Fibroblast of skin of left quadriceps (primary cell): ENCODE measurements around the gene OR5K4.

Source experiments
- DNase-seq, 2 experiments: peaks; one replicate each; pipeline ENCODE4 v3.0.0-alpha.2; 2013; ENCODE audit warnings: low read depth in 2 of 2

The OR5K4 gene

GRCh38 chr3:98353554-98353953 is at the start of gene OR5K4:
Gene OR5K4, plus strand, starts transcription at chr3:98353854. Its CDS starts 0 bp downstream, at chr3:98353854.
- DNase-seq, result no peak

GRCh38 chr3:98322101-98322500 is 31.6 kb upstream of the OR5K4 start:
- no peak for DNase-seq

- DNase-seq, result no peak
Observed at GRCh38 chr3:98322686-98323085, 31.0 kb upstream of the OR5K4 start.

- no peak for DNase-seq
Observed at GRCh38 chr3:98323425-98323824, 30.2 kb upstream of the OR5K4 start.

- DNase-seq, result no peak
Observed at GRCh38 chr3:98325055-98325454, 28.6 kb upstream of the OR5K4 start.

GRCh38 chr3:98326105-98326893 is 27.4 kb upstream of the OR5K4 start:
- DNase-seq, result no peak

GRCh38 chr3:98326945-98327344 is 26.7 kb upstream of the OR5K4 start:
- DNase-seq, result no peak

- no peak for DNase-seq
Observed at GRCh38 chr3:98328933-98329332, 24.7 kb upstream of the OR5K4 start.

GRCh38 chr3:98329392-98330124 is 24.1 kb upstream of the OR5K4 start:
- DNase-seq, result peak; percentile 2 to 9

GRCh38 chr3:98331329-98331728 is 22.3 kb upstream of the OR5K4 start:
- DNase-seq, result no peak

- DNase-seq, result no peak
Observed at GRCh38 chr3:98333989-98334606, 19.6 kb upstream of the OR5K4 start.

- DNase-seq, result no peak
Observed at GRCh38 chr3:98339031-98339430, 14.6 kb upstream of the OR5K4 start.

- no peak for DNase-seq
Observed at GRCh38 chr3:98341758-98342157, 11.9 kb upstream of the OR5K4 start.

GRCh38 chr3:98343647-98344507 is 9.8 kb upstream of the OR5K4 start:
- no peak for DNase-seq

- DNase-seq, result no peak
Observed at GRCh38 chr3:98350082-98350481, 3.6 kb upstream of the OR5K4 start.

- DNase-seq, result no peak
Observed at GRCh38 chr3:98359250-98359649, 5.6 kb downstream of the OR5K4 start.

GRCh38 chr3:98359993-98360675 is 6.5 kb downstream of the OR5K4 start:
- no peak for DNase-seq

- DNase-seq, result no peak
Observed at GRCh38 chr3:98360681-98361080, 7.0 kb downstream of the OR5K4 start.

- DNase-seq, result no peak
Observed at GRCh38 chr3:98361289-98361688, 7.6 kb downstream of the OR5K4 start.

- DNase-seq, result no peak
Observed at GRCh38 chr3:98367464-98368246, 14.0 kb downstream of the OR5K4 start.
